Measurements from ENCODE around the gene ARL16. TPM values are rescaled to one million over a fixed set of nuclear protein-coding genes. Genes with fewer than 3 reads are reported as not detected.

Gene ARL16
- total and polyA plus RNA-seq, 3 donors from 2014 or later: 35.7 to 55.8 (median 44.2) TPM

GRCh38 chr17:81715107-81715871 lies 31.7 kb upstream of the ARL16 start:
- no peak for DNase-seq
- H3K4me1 ChIP-seq: peaks cover 30% of the 10 kb centered on the region
- no peaks in the 10 kb centered on the region for H3K9me3 ChIP-seq
- WGBS, 2 donors: 92 to 94% methylated on average over 16 to 32 of the region's 32 CpGs
- no peaks in the 10 kb centered on the region for H3K27me3 ChIP-seq
- intact Hi-C loops (cut with DNase I; ENCODE audit: low total_unique reads): no loop called here
- H3K4me3 ChIP-seq: no peak overlapping the region
- TF ChIP-seq POLR2A (IDR thresholded peaks at IDR 0.05) (no peak), CTCF (IDR thresholded peaks at IDR 0.05) (no peak)
- H3K36me3 ChIP-seq (ENCODE audit: low read depth, missing control alignments): no peaks in the 10 kb centered on the region
- no peak overlapping the region for H3K27ac ChIP-seq

- H3K27ac ChIP-seq: no peak overlapping the region
- no peaks in the 10 kb centered on the region for H3K36me3 ChIP-seq (ENCODE audit: low read depth, missing control alignments)
- H3K4me3 ChIP-seq: no peak overlapping the region
- no peaks in the 10 kb centered on the region for H3K27me3 ChIP-seq
- H3K9me3 ChIP-seq: no peaks in the 10 kb centered on the region
- no peak for DNase-seq
- TF ChIP-seq CTCF (IDR thresholded peaks at IDR 0.05) (no peak), POLR2A (IDR thresholded peaks at IDR 0.05) (no peak)
- intact Hi-C loops (cut with DNase I; ENCODE audit: low total_unique reads): no loop called here
- 81 to 91% methylated on average over 13 to 32 of the region's 39 CpGs for WGBS, 2 donors
- H3K4me1 ChIP-seq: peaks cover 30% of the 10 kb centered on the region
These were observed 31.0 kb upstream of the ARL16 start for GRCh38 chr17:81714412-81715106.

- no peaks in the 10 kb centered on the region for H3K27me3 ChIP-seq
- no peak for TF ChIP-seq POLR2A (IDR thresholded peaks at IDR 0.05)
- no peak for TF ChIP-seq CTCF (IDR thresholded peaks at IDR 0.05)
- DNase-seq: peak; percentile 62
- H3K4me3 ChIP-seq: no peak overlapping the region
- no peaks in the 10 kb centered on the region for H3K9me3 ChIP-seq
- H3K27ac ChIP-seq: no peak overlapping the region
- peaks cover 30% of the 10 kb centered on the region for H3K4me1 ChIP-seq
- WGBS, 2 donors: 67 to 81% methylated on average over 19 to 36 of the region's 36 CpGs
- H3K36me3 ChIP-seq (ENCODE audit: low read depth, missing control alignments): no peaks in the 10 kb centered on the region
- intact Hi-C loops (cut with DNase I; ENCODE audit: low total_unique reads): no loop called here
These were observed 30.2 kb upstream of the ARL16 start for GRCh38 chr17:81713556-81714411.

GRCh38 chr17:81713004-81713555 lies 29.5 kb upstream of the ARL16 start:
- intact Hi-C loops (cut with DNase I; ENCODE audit: low total_unique reads): no loop called here
- peaks cover 30% of the 10 kb centered on the region for H3K4me1 ChIP-seq
- no peaks in the 10 kb centered on the region for H3K9me3 ChIP-seq
- no peak for TF ChIP-seq CTCF (IDR thresholded peaks at IDR 0.05)
- TF ChIP-seq POLR2A (IDR thresholded peaks at IDR 0.05): no peak
- peak overlapping the region in 1 of 2 donors; percentile 24 for H3K27ac ChIP-seq
- no peaks in the 10 kb centered on the region for H3K27me3 ChIP-seq
- WGBS, 2 donors: 7 to 13% methylated on average over 12 to 18 of the region's 18 CpGs
- no peak for DNase-seq
- no peaks in the 10 kb centered on the region for H3K36me3 ChIP-seq (ENCODE audit: low read depth, missing control alignments)
- peak overlapping the region; percentile 74 to 77 for H3K4me3 ChIP-seq

Data from testis (tissue), 3 donors.